Uterus (tissue), 4 donors: ENCODE data around the gene ZNF460. TPM values are rescaled to one million over a fixed set of nuclear protein-coding genes. Genes with fewer than 3 reads are reported as not detected.

Experiments
- DNase-seq, 2 donors: peaks; one replicate each; pipeline ENCODE4 v3.0.0-alpha.2; 2019 to 2020
- H3K27ac ChIP-seq, 2 donors: fragments of 200-600 bp; sonication (generic); 1 replicate in 1 of 2; 2 replicates in 1 of 2; pipeline ENCODE4 v1.5.1; 2016 to 2018
- H3K27me3 ChIP-seq, 2 donors: fragments of 200-600 bp; sonication (generic); one replicate each; pipeline ENCODE4 v1.5.1; 2018 to 2019; ENCODE audit warnings: control low read depth in 1 of 2
- H3K36me3 ChIP-seq, 2 donors: fragments of 200-600 bp; sonication (generic); one replicate each; pipeline ENCODE4 v1.5.1; 2019; ENCODE audit warnings: control low read depth in 1 of 2
- H3K4me1 ChIP-seq, 2 donors: fragments of 200-600 bp; sonication (generic); one replicate each; pipeline ENCODE4 v1.5.1; 2018 to 2019; ENCODE audit warnings: control low read depth in 1 of 2
- H3K4me3 ChIP-seq, 2 donors: fragments of 200-600 bp; sonication (generic); 1 replicate in 1 of 2; 2 replicates in 1 of 2; pipeline ENCODE4 v1.5.1; 2018 to 2019; ENCODE audit warnings: mild to moderate bottlenecking in 1 of 2
- H3K9me3 ChIP-seq, 2 donors: fragments of 200-600 bp; sonication (generic); one replicate each; pipeline ENCODE4 v1.5.1; 2019; ENCODE audit warnings: control low read depth in 1 of 2
- POLR2A ChIP-seq, 2 donors: fragments of 450-650 bp; IDR thresholded peaks; one replicate each; pipeline ENCODE4 v1.6.1; 2016; ENCODE audit warnings: antibody characterized with exemption in 2 of 2, mild to moderate bottlenecking in 1 of 2, moderate library complexity in 1 of 2
- intact Hi-C: fragments of 100-400 bp; cut with DNase I; formaldehyde crosslinking; loops from one replicate; pipeline ENCODE4 v1.15.1; 2023; ENCODE audit warnings: low total_unique reads
- total RNA-seq, 4 donors: library from RNA; depleted of rRNA in 3 of 4; stranded (reverse); fragments of >200 nt in 3 of 4; gene quantifications; one replicate each; pipeline versions ENCODE4 v1.1.0 to v1.2.4, GENCODE V29; 2014 to 2023
- TF ChIP-seq, protein P1 (sequence below), 4 experiments: fragments of 200-600 bp in 2 of 4; fragments of 450-650 bp in 2 of 4; sonication (generic) in 2 of 4; IDR thresholded peaks; one replicate each; pipeline ENCODE4 v1.5.1; 2016 to 2019; ENCODE audit warnings: antibody characterized with exemption in 4 of 4, mild to moderate bottlenecking in 2 of 4, moderate library complexity in 1 of 4
- donor health status: DM: yes; HTN: yes; CAD: no.

Gene ZNF460
- total RNA-seq, 4 donors from 2014 or later = 43.2 to 204 (median 68.7) TPM

DNA sequence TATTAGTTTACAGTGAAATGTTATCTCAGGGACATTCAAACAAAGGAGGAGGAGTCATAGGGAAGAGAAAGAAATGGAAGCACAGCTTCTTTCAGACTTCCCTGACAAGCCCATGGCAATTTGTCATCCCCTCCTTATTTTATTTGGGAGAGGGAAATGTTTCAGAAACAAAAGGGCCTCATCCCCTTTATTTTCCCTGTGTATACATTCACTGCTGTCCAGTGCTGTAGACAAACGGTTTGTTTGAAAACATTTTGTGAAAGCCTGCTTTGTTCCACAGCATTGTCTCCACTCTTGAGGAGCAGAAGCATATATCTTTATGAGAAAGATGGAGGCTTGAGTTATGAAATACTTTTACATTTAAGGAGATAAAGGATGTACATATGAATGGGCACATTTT lies 12.3 kb downstream of the ZNF460 start:
- intact Hi-C loops = no loop called here
- DNase-seq = no peak
- Histone ChIP-seq H3K36me3 (peaks cover 0 to 4% of the 10 kb centered on the region in 2 donors), H3K27me3 (no peaks in the 10 kb centered on the region), H3K4me1 (no peaks in the 10 kb centered on the region), H3K9me3 (peaks cover 3 to 92% of the 10 kb centered on the region in 2 donors), H3K27ac (no peak overlapping the region), H3K4me3 (no peak overlapping the region)
- no peak for TF ChIP-seq POLR2A (IDR thresholded peaks at IDR 0.05)
- TF ChIP-seq, protein P1, sequence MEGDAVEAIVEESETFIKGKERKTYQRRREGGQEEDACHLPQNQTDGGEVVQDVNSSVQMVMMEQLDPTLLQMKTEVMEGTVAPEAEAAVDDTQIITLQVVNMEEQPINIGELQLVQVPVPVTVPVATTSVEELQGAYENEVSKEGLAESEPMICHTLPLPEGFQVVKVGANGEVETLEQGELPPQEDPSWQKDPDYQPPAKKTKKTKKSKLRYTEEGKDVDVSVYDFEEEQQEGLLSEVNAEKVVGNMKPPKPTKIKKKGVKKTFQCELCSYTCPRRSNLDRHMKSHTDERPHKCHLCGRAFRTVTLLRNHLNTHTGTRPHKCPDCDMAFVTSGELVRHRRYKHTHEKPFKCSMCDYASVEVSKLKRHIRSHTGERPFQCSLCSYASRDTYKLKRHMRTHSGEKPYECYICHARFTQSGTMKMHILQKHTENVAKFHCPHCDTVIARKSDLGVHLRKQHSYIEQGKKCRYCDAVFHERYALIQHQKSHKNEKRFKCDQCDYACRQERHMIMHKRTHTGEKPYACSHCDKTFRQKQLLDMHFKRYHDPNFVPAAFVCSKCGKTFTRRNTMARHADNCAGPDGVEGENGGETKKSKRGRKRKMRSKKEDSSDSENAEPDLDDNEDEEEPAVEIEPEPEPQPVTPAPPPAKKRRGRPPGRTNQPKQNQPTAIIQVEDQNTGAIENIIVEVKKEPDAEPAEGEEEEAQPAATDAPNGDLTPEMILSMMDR (IDR thresholded peaks at IDR 0.05) = no peak

DNA sequence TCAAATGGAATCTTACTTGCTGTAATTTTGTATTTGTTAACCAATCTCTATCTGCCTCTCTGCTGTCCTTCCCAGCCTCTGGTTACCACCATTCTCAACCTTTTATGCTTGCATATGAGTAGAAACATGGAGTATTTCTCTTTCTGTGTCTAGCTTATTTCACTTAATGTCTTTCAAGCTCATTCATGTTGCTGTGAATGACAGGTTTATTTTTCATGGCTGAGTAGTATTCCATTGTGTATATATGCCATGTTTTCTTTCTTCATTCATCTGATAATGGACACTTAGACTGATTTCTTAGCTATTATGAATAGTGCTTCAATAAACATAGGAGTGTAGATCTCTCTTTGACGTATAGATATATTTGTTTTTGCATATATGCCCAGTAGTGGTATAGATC lies 13.4 kb downstream of the ZNF460 start:
- TF ChIP-seq, protein P1 (IDR thresholded peaks at IDR 0.05) = no peak
- no peak for TF ChIP-seq POLR2A (IDR thresholded peaks at IDR 0.05)
- H3K36me3 ChIP-seq = no peaks in the 10 kb centered on the region
- peaks cover 3 to 84% of the 10 kb centered on the region in 2 donors for H3K9me3 ChIP-seq
- no peaks in the 10 kb centered on the region for H3K27me3 ChIP-seq
- DNase-seq = no peak
- no peaks in the 10 kb centered on the region for H3K4me1 ChIP-seq
- no peak overlapping the region for H3K27ac ChIP-seq
- intact Hi-C loops = no loop called here
- no peak overlapping the region for H3K4me3 ChIP-seq

DNA sequence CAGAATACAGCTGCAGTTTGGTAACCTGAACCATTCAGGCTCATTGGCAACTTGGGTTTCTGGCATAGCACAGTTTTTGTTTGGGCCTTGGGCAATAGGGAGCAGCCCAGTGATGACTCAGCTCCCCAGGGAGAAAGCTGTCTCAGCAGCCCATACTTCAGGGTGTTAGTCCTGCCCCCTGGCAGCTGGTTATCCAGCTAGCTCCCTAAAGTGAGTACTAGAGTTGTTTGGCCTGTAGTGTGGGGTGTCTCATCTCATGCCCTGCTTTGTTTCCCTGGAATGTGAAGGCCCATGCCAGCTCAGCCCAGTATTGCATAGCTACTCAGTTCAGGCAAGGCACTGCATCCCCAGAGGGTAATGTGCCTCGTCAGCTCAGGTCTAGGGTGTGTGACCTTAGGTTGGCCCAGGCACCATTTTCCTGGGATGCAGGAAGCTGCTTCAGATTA lies 21.8 kb downstream of the ZNF460 start:
- Histone ChIP-seq H3K9me3 (peaks cover 0 to 41% of the 10 kb centered on the region in 2 donors), H3K27me3 (no peaks in the 10 kb centered on the region), H3K4me3 (no peak overlapping the region), H3K4me1 (no peaks in the 10 kb centered on the region), H3K27ac (no peak overlapping the region), H3K36me3 (no peaks in the 10 kb centered on the region)
- TF ChIP-seq, protein P1 (IDR thresholded peaks at IDR 0.05) = no peak
- no peak for TF ChIP-seq POLR2A (IDR thresholded peaks at IDR 0.05)
- no peak for DNase-seq
- intact Hi-C loops = no loop called here

DNA sequence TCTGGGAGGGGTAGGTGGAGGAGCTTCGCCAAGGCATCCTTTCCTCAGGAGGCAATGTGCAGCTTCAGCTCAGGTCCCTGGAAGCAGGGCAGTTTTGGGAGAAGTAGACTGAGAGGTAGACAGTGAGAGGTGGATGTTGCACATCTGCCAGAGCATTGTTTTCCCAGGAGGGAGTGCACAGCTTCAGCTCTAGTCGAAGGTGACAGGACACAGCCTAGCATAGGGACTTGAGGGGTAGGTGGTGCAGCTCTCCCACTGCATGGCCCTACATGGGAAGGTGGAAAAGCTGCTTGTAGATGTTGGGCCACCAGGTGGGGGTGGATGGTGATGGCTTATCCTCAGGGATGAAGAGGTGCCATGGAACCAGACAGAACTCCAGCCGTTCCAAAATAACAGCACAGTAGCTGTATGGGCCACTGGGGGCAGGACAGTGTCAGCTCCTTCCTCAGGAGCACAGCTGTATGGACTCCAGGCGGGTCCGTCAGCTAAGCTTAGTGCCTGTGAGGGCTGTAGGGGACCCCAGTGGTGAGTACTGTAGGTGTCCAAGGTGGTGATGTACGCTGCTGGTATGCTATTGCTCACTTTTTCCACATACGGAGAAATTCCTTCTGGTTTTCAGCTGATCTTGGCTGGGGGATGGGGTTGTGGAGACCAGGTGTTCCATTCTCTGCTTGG lies 22.6 kb downstream of the ZNF460 start:
- peaks cover 0 to 41% of the 10 kb centered on the region in 2 donors for H3K9me3 ChIP-seq
- H3K4me1 ChIP-seq = no peaks in the 10 kb centered on the region
- intact Hi-C loops = no loop called here
- H3K27ac ChIP-seq = no peak overlapping the region
- no peak for TF ChIP-seq POLR2A (IDR thresholded peaks at IDR 0.05)
- TF ChIP-seq, protein P1 (IDR thresholded peaks at IDR 0.05) = no peak
- no peak for DNase-seq
- H3K36me3 ChIP-seq = no peaks in the 10 kb centered on the region
- H3K27me3 ChIP-seq = no peaks in the 10 kb centered on the region
- no peak overlapping the region for H3K4me3 ChIP-seq

DNA sequence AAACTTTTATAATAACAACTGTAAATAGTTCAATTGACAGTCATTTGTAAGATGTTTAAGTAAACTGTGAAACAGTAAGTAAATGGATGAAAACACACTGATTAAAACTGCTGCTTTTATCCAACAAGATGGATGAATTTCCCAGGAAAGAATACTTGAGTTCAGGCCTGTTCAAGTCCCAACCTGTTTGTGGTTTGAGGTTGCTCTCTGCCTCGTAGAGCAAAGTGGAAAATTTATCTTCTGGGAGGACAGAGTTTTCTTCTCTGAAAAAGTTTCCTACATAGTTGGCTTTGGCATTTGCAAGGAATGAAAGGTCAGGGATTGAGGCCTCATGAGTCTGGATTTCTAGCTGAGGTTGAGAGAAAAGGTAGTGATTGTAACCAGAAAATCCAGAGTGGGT lies 24.8 kb downstream of the ZNF460 start:
- Histone ChIP-seq H3K27me3 (no peaks in the 10 kb centered on the region), H3K4me3 (no peak overlapping the region), H3K9me3 (peaks cover 0 to 25% of the 10 kb centered on the region in 2 donors), H3K4me1 (no peaks in the 10 kb centered on the region), H3K27ac (no peak overlapping the region), H3K36me3 (no peaks in the 10 kb centered on the region)
- no peak for DNase-seq
- intact Hi-C loops = no loop called here
- TF ChIP-seq POLR2A (IDR thresholded peaks at IDR 0.05) = no peak
- TF ChIP-seq, protein P1 (IDR thresholded peaks at IDR 0.05) = no peak
